GM06990 (cell line): ENCODE results near the gene FAM83C.
"Not testable (repeated sequence)": the region's sequence is repeated elsewhere in the genome, so short reads cannot be mapped to it uniquely, and the experiment has no call there.

Experiments
- DNase-seq: peaks from one replicate; pipeline ENCODE4 v3.0.0-alpha.2; 2011; ENCODE audit not compliant: insufficient read length; ENCODE audit errors: extremely low read depth
- H3K27me3 ChIP-seq: replicated peaks from 2 replicates; pipeline ENCODE4 v1.6.0; 2011; ENCODE audit warnings: low read length; ENCODE audit not compliant: control insufficient read depth, insufficient read depth
- H3K36me3 ChIP-seq: 2 replicates; pipeline ENCODE4 v1.5.1; 2011; ENCODE audit warnings: low read length; ENCODE audit not compliant: control insufficient read depth, insufficient read depth
- H3K4me3 ChIP-seq: replicated peaks from 2 replicates; pipeline ENCODE4 v1.5.1; 2011; ENCODE audit warnings: low read depth, mild to moderate bottlenecking, control low read depth, low read length
- TF ChIP-seq, protein P1 (sequence below): IDR thresholded peaks from 2 replicates; pipeline ENCODE4 v1.5.1; 2011; ENCODE audit warnings: low read length, control low read depth, mild to moderate bottlenecking, inconsistent platforms; ENCODE audit not compliant: insufficient read depth, poor library complexity, severe bottlenecking

FAM83C gene

DNA sequence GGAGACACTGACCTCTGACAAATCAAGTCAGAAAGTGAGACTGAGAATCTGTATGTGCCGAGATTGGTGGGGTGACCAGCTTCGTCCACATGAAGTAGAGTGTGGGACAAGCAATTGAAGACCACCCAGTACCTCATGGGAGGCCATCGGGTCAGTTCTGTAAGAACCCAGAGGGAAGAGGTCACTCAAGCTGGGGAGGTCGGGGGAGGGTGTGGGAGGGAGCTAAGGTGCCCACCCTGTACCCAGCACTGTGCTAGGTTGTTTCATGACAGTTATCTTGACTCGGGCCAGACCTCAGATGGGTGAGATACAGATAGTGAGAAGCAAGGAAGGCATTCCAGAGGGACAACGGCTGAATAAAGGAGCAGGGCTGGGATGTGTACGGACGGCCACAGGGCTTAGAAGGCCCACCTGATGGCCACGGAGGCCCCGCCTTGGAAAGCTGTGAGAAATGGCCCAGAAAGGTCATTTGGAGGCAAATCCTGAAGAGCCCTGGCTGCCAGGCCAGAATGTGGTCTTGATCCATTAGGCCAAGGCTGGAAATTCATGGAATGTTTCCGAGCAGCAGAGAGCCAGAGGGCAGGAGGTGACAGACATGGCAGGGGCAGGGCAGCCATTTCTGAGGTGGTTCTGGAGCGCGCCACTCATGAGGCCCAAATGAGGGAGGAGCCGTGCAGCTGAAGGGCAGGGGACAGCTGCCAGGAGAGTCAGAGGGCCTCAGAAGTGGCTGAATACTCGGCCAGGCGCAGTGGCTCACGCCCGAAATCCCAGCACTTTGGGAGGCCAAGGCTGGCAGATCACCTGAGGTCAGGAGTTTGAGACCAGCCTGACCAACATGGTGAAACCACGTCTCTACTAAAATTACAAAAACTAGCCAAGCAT is 22.0 kb downstream of the FAM83C start:
- no peak overlapping the region for H3K4me3 ChIP-seq
- TF ChIP-seq, protein P1, sequence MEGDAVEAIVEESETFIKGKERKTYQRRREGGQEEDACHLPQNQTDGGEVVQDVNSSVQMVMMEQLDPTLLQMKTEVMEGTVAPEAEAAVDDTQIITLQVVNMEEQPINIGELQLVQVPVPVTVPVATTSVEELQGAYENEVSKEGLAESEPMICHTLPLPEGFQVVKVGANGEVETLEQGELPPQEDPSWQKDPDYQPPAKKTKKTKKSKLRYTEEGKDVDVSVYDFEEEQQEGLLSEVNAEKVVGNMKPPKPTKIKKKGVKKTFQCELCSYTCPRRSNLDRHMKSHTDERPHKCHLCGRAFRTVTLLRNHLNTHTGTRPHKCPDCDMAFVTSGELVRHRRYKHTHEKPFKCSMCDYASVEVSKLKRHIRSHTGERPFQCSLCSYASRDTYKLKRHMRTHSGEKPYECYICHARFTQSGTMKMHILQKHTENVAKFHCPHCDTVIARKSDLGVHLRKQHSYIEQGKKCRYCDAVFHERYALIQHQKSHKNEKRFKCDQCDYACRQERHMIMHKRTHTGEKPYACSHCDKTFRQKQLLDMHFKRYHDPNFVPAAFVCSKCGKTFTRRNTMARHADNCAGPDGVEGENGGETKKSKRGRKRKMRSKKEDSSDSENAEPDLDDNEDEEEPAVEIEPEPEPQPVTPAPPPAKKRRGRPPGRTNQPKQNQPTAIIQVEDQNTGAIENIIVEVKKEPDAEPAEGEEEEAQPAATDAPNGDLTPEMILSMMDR, result no peak
- no peak for DNase-seq
- peaks cover 4% of the 10 kb centered on the region for H3K36me3 ChIP-seq
- no peaks in the 10 kb centered on the region for H3K27me3 ChIP-seq

DNA sequence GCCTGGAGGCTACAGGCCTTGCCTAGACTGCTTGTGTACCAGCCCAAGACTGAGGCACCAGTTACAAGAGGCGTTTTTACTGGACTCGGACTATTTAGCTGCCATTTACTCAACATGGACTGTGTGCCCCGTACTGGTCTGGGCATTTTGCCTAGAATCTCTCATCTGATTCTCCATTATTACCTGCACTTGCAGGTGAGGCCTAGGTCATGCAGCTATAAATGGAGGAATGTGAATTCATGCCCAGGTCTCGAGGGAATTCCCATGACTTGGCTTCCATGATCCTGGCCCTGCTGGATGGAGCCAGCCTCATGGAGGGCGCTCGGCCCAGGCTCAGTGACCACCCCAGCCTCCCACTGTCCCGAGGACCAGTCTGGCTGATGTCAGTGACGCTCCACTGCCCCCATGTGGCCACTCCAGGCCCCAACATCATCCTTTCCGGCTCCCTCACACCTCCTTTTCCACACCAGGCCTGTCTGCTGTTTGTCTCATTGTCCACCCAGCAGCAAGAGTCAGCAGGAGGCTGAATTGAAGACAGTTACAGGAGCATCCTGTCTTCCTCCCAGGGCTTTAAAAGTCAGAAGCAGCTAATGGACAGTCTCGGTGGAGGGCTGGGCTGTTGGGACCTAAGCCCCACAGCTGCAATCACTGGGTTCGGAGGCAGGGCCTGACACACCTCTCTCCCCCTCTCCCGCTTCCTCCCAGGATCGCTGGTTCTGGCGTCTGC is 23.0 kb downstream of the FAM83C start:
- TF ChIP-seq, protein P1, result peak; percentile 86
- H3K4me3 ChIP-seq, result no peak overlapping the region
- H3K27me3 ChIP-seq, result no peaks in the 10 kb centered on the region
- no peak for DNase-seq
- no peaks in the 10 kb centered on the region for H3K36me3 ChIP-seq

GRCh38 chr20:35267092-35267491 is 25.1 kb downstream of the FAM83C start:
- Histone ChIP-seq H3K36me3 (no peaks in the 10 kb centered on the region), H3K4me3 (no peak overlapping the region), H3K27me3 (no peaks in the 10 kb centered on the region)
- no peak for DNase-seq
- TF ChIP-seq, protein P1, result no peak

DNA sequence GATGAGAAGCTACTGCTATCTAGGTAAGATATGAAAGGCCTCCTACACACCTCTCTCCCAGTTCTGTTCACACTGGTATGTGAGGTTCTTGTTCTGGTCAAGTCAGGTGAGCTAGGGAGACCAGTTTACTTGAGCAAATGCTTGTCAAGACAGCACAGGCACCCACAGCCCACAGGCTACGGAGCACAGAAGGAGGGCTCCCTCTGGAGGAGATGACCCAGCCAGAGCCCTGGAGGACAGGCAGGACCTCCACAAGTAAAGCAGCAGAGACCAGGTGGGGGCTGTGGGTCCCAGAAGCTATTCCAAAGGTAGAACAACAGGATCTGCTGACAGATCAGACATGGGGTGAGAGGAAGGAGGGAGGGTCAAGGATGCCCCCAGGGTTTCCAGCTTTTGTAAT is 27.5 kb downstream of the FAM83C start:
- DNase-seq, result no peak
- Histone ChIP-seq H3K27me3 (no peaks in the 10 kb centered on the region), H3K36me3 (no peaks in the 10 kb centered on the region), H3K4me3 (no peak overlapping the region)
- TF ChIP-seq, protein P1, result peak; percentile 27

DNA sequence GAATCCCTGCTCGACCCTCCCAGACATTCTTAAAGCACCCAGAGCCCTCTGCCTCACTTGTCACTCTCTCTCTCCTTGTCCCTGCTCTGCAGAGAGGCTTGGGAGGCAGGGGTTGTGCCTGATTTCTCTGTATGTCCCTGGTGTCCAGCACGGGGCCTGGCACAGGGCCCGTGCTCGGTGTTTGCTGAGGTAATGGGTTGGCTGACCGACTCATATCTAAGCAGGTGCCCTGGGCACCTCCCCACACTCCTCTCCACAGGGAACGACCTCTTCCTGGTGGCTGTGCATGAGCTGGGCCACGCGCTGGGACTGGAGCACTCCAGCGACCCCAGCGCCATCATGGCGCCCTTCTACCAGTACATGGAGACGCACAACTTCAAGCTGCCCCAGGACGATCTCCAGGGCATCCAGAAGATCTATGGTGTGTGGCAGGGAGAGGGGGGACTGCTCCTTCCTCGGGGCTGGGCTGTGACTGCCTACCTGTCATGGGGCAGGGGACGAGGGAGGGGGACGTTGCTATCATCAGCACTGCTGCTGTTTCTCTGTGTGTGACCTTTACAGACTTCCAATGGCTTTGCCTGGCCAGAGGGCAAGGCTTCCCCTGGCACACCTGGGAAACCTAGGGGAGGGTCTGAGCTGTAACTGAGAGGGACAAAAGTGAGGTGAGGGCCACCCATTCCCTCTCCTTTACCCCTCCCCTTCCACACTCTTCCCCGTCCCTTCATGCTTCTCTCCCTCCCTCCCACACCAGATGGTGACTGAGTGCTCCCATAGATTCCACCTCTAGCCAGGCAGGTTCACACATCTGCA is 28.5 kb downstream of the FAM83C start:
- Histone ChIP-seq H3K36me3 (no peaks in the 10 kb centered on the region), H3K27me3 (no peaks in the 10 kb centered on the region), H3K4me3 (no peak overlapping the region)
- TF ChIP-seq, protein P1, result no peak
- DNase-seq, result no peak

- H3K27me3 ChIP-seq, H3K36me3 ChIP-seq, DNase-seq, H3K4me3 ChIP-seq: not testable (repeated sequence)
These were observed 29.3 kb downstream of the FAM83C start for GRCh38 chr20:35262731-35263531.

DNA sequence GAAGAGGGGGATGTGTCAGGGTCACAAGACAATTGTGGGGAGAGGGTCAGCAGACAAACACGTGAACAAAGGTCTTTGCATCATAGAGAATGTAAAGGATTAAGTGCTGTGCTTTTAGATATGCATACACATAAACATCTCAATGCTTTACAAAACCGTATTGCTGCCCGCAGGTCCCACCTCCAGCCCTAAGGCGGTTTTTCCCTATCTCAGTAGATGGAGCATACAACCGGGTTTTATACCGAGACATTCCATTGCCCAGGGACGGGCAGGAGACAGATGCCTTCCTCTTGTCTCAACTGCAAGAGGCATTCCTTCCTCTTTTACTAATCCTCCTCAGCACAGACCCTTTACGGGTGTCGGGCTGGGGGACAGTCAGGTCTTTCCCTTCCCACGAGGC is 29.9 kb downstream of the FAM83C start:
- H3K4me3 ChIP-seq, H3K36me3 ChIP-seq, DNase-seq, H3K27me3 ChIP-seq: not testable (repeated sequence)
